HepG2 (cell line): ENCODE results near the gene PUM1.

ENCODE experiments used
- CAMTA2 ChIP-seq: sonication (generic); formaldehyde crosslinking; IDR thresholded peaks from 2 replicates; pipeline ENCODE4 v1.4.0; 2020; ENCODE audit warnings: mild to moderate bottlenecking, missing genetic modification reagents, borderline replicate concordance
- CBX5 ChIP-seq: sonication (generic); formaldehyde crosslinking; IDR thresholded peaks from 2 replicates; pipeline ENCODE4 v1.4.0; 2020; ENCODE audit warnings: missing genetic modification reagents, borderline replicate concordance
- GZF1 ChIP-seq: sonication (generic); formaldehyde crosslinking; IDR thresholded peaks from 2 replicates; pipeline ENCODE4 v1.5.1; 2020; ENCODE audit warnings: mild to moderate bottlenecking, missing genetic modification reagents
- MAFK ChIP-seq, 2 experiments: IDR thresholded peaks in 1 of 2; conservative IDR thresholded peaks in 1 of 2; 2 replicates each; pipeline ENCODE4 v1.6.1; 2011; ENCODE audit warnings: improper control_type of control experiment in 2 of 2, low read length in 2 of 2
- NR2C2 ChIP-seq: sonication (generic); formaldehyde crosslinking; IDR thresholded peaks from 2 replicates; pipeline ENCODE4 v1.4.0; 2020; ENCODE audit warnings: missing genetic modification reagents, mild to moderate bottlenecking, moderate library complexity, borderline replicate concordance
- TF ChIP-seq, protein P1 (sequence below), 2 experiments: fragments of 450-650 bp in 1 of 2; sonication (generic) in 1 of 2; formaldehyde crosslinking in 1 of 2; IDR thresholded peaks; 2 replicates each; pipeline versions ENCODE4 v1.6.1 to v1.8.0; 2016 to 2022; ENCODE audit warnings: antibody characterized with exemption in 1 of 2, mild to moderate bottlenecking in 1 of 2, missing genetic modification reagents in 1 of 2
- TF ChIP-seq, protein P2 (sequence below): sonication (generic); formaldehyde crosslinking; IDR thresholded peaks from 2 replicates; pipeline ENCODE4 v1.5.0; 2020; ENCODE audit warnings: mild to moderate bottlenecking, missing genetic modification reagents, borderline replicate concordance
- TF ChIP-seq, protein P3 (sequence below): IDR thresholded peaks from 2 replicates; pipeline ENCODE4 v1.6.1; 2012; ENCODE audit warnings: inconsistent platforms

DNA sequence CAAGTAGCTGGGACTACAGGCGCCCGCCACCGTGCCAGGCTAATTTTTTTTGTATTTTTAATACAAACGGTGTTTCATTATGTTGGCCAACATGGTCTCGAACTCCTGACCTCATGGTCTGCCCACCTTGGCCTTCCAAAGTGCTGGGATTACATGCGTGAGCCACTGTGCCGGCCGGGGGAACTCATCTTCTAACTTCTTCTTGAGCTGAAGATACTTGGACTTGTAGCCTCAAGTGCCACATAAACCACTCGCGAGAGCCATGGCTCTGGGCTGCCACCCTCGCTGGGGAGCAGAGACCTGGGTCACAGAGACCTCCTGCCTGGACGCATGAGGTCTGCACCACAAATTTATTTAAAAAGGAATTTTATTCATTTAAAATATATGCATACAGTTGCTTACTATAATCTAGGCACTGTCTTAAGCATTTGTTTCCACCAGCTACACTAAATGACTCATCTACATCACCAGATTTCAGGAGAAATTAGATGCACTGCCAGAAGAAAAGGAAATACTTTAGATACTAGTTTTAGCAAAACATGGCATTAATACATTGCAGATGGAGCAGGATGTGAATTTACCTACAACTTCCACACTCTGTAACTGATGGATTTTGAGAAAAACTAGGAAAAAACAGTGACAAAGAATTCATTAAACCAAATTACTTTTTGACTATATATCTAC, 29.9 kb upstream of the PUM1 start:
- TF ChIP-seq, protein P1, sequence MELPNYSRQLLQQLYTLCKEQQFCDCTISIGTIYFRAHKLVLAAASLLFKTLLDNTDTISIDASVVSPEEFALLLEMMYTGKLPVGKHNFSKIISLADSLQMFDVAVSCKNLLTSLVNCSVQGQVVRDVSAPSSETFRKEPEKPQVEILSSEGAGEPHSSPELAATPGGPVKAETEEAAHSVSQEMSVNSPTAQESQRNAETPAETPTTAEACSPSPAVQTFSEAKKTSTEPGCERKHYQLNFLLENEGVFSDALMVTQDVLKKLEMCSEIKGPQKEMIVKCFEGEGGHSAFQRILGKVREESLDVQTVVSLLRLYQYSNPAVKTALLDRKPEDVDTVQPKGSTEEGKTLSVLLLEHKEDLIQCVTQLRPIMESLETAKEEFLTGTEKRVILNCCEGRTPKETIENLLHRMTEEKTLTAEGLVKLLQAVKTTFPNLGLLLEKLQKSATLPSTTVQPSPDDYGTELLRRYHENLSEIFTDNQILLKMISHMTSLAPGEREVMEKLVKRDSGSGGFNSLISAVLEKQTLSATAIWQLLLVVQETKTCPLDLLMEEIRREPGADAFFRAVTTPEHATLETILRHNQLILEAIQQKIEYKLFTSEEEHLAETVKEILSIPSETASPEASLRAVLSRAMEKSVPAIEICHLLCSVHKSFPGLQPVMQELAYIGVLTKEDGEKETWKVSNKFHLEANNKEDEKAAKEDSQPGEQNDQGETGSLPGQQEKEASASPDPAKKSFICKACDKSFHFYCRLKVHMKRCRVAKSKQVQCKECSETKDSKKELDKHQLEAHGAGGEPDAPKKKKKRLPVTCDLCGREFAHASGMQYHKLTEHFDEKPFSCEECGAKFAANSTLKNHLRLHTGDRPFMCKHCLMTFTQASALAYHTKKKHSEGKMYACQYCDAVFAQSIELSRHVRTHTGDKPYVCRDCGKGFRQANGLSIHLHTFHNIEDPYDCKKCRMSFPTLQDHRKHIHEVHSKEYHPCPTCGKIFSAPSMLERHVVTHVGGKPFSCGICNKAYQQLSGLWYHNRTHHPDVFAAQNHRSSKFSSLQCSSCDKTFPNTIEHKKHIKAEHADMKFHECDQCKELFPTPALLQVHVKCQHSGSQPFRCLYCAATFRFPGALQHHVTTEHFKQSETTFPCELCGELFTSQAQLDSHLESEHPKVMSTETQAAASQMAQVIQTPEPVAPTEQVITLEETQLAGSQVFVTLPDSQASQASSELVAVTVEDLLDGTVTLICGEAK (IDR thresholded peaks at IDR 0.05), result no peak
- TF ChIP-seq, protein P1 (CRISPR knock-in tag; IDR thresholded peaks at IDR 0.05), result no peak
- TF ChIP-seq CBX5 (CRISPR knock-in tag), result no peak
- no peak for TF ChIP-seq CAMTA2 (CRISPR knock-in tag)
- TF ChIP-seq GZF1, result no peak
- TF ChIP-seq, protein P2, sequence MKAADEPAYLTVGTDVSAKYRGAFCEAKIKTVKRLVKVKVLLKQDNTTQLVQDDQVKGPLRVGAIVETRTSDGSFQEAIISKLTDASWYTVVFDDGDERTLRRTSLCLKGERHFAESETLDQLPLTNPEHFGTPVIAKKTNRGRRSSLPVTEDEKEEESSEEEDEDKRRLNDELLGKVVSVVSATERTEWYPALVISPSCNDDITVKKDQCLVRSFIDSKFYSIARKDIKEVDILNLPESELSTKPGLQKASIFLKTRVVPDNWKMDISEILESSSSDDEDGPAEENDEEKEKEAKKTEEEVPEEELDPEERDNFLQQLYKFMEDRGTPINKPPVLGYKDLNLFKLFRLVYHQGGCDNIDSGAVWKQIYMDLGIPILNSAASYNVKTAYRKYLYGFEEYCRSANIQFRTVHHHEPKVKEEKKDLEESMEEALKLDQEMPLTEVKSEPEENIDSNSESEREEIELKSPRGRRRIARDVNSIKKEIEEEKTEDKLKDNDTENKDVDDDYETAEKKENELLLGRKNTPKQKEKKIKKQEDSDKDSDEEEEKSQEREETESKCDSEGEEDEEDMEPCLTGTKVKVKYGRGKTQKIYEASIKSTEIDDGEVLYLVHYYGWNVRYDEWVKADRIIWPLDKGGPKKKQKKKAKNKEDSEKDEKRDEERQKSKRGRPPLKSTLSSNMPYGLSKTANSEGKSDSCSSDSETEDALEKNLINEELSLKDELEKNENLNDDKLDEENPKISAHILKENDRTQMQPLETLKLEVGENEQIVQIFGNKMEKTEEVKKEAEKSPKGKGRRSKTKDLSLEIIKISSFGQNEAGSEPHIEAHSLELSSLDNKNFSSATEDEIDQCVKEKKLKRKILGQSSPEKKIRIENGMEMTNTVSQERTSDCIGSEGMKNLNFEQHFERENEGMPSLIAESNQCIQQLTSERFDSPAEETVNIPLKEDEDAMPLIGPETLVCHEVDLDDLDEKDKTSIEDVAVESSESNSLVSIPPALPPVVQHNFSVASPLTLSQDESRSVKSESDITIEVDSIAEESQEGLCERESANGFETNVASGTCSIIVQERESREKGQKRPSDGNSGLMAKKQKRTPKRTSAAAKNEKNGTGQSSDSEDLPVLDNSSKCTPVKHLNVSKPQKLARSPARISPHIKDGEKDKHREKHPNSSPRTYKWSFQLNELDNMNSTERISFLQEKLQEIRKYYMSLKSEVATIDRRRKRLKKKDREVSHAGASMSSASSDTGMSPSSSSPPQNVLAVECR (CRISPR knock-in tag), result no peak
- TF ChIP-seq NR2C2 (CRISPR knock-in tag), result no peak
- TF ChIP-seq, protein P3, sequence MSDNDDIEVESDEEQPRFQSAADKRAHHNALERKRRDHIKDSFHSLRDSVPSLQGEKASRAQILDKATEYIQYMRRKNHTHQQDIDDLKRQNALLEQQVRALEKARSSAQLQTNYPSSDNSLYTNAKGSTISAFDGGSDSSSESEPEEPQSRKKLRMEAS, result no peak
- no peak for TF ChIP-seq MAFK (conservative IDR thresholded peaks at IDR 0.05 in 1 of 2, IDR thresholded peaks at IDR 0.05 in 1 of 2; ENCODE audit: low read length in 2 of 2)
